HTR-8/SVneo (cell line): ENCODE data around the gene ABHD16A.

ENCODE experiments used
- DNase-seq: peaks from one replicate; pipeline ENCODE4 v3.0.0; 2011; ENCODE audit warnings: low spot score, mixed read lengths; ENCODE audit not compliant: insufficient read length
- FAIRE-seq: peaks from 2 replicates; lab custom pipeline; 2011; peaks lifted over from hg19 to GRCh38; lab: Jason Lieb, UNC

ABHD16A gene

DNA sequence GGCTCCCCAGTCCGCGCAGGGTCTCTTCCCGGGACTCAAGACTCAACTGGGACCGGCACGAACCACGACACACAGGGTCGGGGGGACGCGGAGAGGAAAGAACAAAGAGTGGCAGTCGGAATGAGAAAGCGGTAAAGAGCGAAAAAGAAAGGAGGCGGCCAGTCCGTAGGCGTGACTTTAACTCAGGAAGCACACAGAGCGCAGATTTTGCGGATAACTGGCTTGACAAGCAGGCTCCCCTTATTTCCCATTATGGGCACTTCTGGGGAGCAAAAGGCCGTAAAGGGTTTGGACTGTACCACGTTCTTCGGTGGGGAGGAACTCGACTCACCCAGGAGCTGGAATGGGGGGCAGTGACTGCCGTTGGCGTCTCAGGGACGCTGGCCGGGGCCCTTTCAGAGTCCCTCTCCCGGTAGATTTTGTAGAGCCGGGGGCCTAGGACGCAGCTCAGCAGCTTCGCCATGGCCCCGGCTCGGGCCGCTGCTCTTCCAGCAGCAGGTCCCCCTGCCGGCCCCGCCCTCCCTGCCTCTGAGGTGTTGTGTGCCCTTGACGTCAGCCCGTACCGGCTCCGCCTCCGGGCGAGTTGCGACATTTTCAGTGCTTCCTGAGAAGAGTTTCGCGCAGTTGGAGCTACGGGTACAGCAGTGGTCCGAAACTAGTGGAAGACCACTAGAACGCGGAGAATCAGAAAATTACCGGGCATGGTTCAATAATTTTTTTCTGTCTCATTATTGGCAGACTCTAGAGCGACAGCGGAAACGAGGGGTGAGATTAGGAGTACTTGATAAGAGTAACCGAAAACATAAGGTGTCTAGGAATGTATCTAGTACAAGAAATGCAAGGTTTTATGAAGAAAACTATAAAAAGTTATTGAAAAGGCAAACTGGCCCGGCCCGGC is at the start of gene ABHD16A:
Gene ABHD16A, minus strand, starts transcription at position 506 of the 898 bp plus-strand sequence. Its CDS starts 43 bp downstream, at position 463.
- peak; percentile 99 for DNase-seq
- peak; percentile 98 for FAIRE-seq

DNA sequence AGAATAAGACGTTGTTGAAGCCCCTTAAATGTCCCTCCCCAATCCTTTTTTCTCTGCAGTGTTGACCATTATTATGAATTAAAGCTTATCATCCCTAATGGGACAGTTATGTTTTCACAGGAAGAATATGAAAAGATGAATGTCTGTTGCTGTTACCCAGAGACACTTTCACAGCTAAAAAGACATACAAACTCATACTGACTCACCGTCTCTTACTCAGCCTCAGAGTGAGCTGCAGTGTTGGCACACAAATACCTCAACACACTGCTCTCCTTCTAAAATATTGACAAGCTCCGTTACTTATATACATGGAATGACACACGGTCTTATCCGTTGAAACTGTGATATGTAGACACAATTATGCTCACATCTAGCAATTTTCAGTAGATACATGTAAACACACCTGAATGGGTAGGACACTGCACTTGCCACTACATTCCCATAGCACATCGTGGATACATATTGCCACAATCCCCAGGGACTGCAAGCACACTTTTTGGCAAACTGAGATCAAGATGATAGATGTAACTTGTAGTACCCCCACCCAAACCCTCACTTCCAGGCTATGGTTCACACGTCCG is 49.7 kb upstream of the ABHD16A start:
- FAIRE-seq: no peak

DNA sequence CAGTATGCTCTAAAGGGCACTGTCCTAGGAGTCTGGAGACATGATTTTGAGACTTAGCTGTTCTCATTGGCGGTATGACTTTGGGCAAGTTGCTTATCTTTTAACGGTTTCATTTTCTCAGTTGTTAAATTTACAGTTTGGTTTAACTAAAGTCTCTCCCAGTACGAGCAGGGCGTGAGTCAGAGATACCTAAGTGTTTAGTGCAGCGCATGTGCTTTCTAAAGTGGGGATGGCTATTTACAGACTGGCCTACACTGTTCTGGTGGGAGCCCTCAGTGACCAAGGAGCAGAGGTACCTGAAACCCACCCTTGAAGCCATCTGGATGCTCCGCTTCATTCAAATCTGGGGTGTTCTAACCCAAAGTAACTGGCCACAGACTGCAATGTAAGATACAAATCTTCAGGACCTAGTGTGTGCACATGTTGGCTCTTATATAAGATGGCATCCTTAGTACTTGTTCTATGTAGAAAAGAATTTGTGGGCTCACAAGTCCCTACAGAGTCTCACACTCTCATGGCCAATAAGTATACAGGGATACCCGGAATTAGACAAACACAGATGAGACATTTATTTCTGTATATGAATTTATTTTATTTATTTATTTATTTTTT is 47.4 kb upstream of the ABHD16A start:
- no peak for DNase-seq
- no peak for FAIRE-seq

More for the DNA sequence above, 49.7 kb upstream of the ABHD16A start:
- DNase-seq: no peak

DNA sequence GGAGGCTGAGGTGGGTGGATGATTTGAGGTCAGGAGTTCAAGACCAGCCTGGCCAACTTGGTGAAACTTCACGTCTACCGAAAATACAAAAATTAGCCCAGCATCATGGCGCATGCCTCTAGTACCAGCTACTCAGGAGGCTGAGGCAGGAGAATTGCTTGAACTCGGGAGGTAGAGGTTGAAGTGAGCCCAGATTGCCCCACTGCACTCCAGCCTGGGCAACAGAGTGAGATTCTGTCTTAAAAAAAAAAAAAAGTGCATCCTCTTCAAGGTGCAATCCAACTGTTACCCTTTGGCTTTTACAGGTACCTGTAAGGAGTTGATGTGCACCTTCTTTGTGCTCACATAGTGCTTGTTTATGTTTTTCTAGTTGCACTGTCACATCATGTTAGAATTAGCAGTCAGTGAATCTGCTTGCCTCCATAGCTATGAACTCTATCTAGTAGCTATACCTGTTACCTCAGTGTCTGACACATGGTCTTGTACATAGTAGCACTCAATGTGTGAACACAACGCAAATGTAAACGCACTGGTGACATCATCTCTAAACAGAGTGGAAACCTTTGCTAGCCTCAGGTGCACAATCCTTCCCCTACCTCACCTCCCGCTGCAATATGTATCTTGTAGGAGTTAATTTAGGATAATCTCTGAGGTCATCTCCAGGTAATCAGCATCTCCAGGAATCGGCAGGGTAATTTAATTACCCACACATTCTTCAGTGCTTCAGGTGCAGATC is 46.3 kb upstream of the ABHD16A start:
- DNase-seq: no peak
- FAIRE-seq: no peak

- FAIRE-seq: no peak
- no peak for DNase-seq
Observed at GRCh38 chr6:31744422-31744821, 41.3 kb upstream of the ABHD16A start.

DNA sequence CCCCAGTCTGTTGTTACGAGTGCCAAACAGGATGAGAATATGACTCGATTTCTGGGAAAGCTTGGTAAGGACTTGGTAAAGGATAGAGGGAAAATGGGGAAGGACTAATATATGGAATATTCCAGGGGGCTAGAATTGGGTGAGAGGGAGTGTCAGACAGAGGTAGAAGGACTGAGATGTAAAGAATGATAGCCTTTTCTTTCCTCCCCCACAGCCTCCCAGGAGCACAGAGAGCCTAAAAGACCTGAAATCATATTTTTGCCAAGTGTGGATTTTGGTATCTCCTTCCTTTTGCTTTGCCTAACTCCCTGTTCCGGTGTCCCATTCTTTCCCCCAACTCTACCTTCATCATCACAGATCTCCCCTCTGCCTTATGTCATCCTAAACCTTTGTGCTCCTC is 39.8 kb upstream of the ABHD16A start:
- FAIRE-seq (no peak), DNase-seq (no peak)

DNA sequence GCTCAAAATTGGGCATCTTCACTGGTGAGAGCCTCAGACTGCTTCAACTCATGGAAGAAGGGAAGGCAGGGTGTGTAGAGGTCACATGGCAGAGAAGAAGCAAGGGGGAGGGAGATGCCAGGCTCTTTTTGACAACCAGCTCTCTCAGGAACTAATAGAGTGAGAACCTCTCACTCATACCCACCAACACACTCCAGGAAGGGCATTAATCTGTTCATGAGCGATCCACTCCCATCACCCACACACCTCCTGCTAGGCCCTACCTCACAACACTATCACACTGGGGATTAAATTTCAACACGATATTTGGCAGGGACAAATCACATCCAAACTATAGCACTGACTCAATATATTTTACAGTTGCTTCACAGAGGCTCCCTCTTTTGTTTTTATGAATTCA is 38.7 kb upstream of the ABHD16A start:
- DNase-seq (no peak), FAIRE-seq (no peak)

DNA sequence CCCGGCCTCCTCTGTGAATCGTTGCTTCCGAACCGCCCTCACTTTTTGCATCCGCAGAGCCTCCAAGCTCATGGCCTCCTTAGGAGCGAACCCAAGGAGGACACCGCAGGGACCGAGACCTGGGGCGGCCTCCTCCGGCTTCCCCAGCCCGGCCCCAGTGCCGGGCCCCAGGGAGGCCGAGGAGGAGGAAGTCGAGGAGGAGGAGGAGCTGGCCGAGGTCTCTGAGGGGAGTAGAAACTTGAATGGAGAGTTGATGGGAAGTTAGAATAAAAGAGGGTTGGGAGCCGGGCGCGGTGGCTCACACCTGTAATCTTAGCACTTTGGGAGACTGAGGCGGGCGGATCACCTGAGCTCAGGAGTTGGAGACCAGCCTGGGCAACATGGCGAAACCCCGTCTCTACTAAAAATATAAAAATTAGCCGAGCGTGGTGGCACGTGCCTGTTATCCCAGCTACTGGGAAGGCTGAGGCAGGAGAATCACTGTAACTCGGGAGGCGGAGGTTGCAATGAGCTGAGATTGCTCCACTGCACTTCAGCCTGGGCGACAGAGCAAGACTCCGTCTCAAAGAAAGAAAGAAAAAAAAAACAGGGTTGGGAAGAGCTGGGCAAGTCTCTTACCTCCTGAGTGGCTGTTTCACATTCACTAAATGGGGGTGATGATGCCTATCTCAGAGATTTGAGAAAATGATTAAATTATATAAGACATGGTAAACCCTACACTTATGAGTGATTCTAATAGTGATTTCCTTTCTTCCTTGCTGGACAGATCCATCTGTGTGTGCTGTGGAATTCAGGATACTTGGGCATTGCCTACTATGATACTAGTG is 37.5 kb upstream of the ABHD16A start:
- DNase-seq (no peak), FAIRE-seq (no peak)

- FAIRE-seq: peak; percentile 91
- DNase-seq: peak; percentile 98
Observed at GRCh38 chr6:31739639-31740396, 36.7 kb upstream of the ABHD16A start, which contains the start of gene MSH5. MSH5 (plus strand) TSS chr6:31740005; CDS start chr6:31740467, 462 bp downstream.

DNA sequence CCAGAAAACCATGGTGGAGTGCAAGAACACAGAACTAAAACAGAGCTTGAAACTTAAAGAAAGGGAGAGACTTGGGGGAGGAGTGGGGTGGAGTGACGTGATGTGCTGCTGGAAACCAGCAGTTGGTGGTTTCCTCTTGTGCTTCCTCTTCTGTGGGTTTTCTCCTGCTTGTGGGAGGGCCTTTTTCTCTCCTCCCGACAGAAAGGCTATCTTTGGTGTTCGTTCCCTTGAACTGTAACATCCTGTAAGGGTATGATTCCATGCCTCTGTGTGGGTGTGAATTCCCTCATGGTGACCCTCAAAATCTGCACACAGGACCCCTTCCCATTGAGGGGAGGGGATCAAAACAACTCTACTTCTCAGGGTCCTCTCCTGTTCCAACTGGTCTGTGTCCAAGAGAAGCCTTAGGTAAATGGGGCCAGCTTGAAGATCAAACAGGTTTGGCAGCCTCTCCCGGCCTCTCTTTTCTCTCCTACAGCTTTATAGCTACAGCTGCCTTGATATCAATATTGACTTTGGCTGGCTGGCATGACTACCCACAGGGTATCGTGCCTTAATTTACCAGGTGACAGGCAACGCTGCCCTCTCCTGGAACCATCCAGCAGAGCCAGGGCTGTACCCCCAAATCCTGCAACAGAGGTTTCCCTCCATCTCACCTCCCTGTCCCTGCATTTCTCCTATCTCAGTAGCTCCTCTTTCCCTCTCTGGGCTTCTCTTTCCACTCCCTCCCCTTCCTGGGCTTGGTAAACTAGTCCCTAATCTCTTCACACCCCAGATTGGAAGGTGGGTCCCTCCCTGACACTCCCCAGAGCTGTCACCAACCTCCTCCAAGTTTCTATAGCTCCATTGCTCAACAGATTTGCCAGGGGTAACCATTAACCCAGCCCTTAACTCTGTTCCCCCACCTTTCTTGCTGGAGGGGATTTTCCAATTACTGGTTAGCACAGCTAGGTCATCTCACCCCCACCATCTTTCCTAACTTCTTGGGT is 35.2 kb upstream of the ABHD16A start:
- peak; percentile 55 for DNase-seq
- no peak for FAIRE-seq

- no peak for DNase-seq
- FAIRE-seq: no peak
Observed at GRCh38 chr6:31737315-31737990, 34.3 kb upstream of the ABHD16A start.

DNA sequence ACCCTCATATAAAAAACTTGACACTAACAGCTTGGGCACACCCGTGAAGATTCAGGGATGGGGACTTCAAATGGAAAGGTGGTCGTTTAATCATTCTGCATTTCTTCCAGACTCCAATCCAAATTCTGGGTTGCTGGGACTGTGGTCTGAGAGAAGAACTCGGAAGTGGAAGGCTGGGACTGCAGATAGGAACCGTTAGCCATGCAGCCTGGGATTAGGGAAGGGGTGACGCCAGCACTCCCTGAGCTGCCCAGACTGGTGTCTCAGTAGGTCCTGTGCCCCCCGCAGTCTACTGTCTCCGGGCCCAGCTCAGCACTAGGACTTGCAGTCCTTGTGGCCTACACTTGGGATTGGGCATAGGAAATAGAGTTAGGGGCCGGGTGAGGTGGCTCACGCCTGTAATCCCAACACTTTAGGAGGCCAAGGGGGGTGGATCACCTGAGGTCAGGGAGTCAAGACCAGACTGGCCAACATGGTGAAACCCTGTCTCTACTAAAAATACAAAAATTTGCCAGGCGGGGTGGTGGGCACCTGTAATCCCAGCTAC is 33.7 kb upstream of the ABHD16A start:
- FAIRE-seq (no peak), DNase-seq (no peak)

GRCh38 chr6:31736021-31736767 is 33.1 kb upstream of the ABHD16A start, which contains the start of gene CLIC1:
CLIC1 (minus strand) TSS chr6:31736530; CDS start chr6:31736300, 230 bp downstream.
- FAIRE-seq (peak; percentile 46), DNase-seq (peak; percentile 89)

DNA sequence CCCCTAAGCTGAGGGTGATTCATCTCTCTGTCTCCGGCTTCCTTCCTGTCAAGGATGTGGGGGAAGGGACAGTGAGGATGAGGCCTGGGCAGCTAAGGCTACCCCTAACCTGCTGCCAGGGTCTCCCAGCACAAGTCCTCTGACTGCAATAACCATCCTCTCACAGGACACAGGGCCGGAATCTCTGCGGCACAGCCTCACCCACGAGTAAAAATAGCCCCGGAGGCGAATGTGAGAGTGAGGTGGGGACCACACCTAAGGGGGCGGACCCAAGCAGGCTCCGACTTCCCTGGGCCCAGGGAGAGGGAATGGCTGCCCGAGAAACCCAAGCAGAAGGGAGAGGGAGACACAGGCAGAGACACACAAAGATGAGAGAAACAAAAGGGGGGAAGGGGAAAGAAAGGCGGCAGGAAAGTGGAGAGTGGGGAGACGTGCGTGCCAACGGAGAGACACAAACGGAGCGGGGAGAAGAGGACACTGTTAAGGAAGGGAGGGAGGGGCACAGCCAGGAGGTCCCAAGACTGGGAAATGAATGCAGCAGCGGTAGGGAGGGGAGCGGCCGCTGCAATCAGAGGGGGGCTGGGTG is 31.8 kb upstream of the ABHD16A start:
- DNase-seq (peak; percentile 84), FAIRE-seq (peak; percentile 89)

DNA sequence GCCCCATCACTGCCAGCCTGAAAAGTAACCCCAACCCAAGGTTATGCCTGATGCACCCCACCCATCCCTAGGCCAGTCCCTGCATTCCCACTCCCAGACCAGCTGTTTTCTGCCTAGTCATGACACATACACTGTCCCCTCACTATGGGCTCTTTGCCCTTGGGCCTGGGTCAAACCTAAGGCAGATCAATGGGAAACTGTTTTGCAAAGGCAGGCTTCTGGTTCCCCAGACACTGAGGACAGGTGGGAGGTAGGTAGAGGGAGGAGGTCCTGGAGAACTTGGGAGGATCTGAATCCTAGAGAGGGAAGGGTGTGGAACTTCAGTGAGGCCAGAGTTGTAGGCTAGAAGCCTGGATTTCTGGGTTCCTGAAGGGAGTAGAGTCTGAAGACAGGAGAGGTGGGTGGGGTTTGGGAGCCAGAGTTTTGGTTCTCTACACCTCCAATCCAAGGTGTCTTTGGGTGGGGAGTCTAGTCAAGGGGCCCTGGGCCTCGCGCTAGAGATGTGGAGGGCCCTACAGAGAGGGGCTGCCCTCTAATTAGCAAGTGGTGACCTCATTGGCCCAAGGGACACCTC is 31.2 kb upstream of the ABHD16A start:
- DNase-seq: no peak
- FAIRE-seq: no peak
